IPS-18c (cell line): ENCODE results near the gene HMG20B.

Experiments used
- H3K4me3 ChIP-seq: 2 replicates; pipeline ENCODE4 v1.7.0; 2013; ENCODE audit warnings: low read depth, mild to moderate bottlenecking, low read length, moderate library complexity; ENCODE audit not compliant: insufficient read depth
- H3K9me3 ChIP-seq: one replicate; pipeline ENCODE4 v1.6.1; 2013; ENCODE audit warnings: mild to moderate bottlenecking, low read length, moderate library complexity; ENCODE audit not compliant: control insufficient read depth, insufficient read depth

HMG20B gene

GRCh38 chr19:3535563-3535965, 37.2 kb upstream of the HMG20B start:
- no peaks in the 10 kb centered on the region for H3K9me3 ChIP-seq
- H3K4me3 ChIP-seq: no peak overlapping the region

GRCh38 chr19:3535981-3536380, 36.8 kb upstream of the HMG20B start:
- no peaks in the 10 kb centered on the region for H3K9me3 ChIP-seq
- no peak overlapping the region for H3K4me3 ChIP-seq

DNA sequence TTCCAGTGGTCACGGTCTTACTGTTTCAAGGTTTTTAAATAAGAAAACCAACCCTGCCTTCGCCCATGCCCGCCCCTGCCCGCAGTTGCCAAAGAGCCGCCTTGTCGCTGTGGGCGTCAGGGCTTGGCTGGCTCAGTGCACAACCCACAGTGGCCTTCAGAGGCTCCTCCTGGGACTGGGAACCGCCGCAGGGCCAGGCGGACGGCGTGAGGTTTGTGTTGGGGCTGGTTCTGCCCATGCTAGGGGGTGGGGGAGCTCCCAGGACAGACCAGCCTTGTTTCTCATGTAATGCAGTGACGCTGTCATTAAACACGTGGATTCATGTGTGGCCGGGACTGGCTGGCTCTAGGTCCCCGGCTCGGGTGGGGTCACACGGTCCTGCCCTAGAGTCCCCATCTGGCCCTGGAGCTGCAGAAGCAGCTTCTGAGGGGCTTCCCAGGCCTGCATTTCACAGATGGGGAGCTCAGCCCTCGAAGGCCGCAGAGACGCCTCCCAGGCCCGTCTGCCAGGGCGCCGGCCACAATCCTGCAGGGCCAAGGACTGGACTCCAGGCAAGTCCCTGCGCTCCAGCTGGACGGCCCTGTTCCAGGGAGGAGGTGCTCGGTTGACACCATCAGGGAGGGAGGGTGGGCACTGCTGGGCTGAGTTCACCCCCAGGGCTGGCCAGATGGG, 36.2 kb upstream of the HMG20B start:
- no peak overlapping the region for H3K4me3 ChIP-seq

GRCh38 chr19:3537101-3537437, 35.7 kb upstream of the HMG20B start:
- Histone ChIP-seq H3K4me3 (no peak overlapping the region), H3K9me3 (no peaks in the 10 kb centered on the region)

More for the DNA sequence above, 36.2 kb upstream of the HMG20B start:
- H3K9me3 ChIP-seq: no peaks in the 10 kb centered on the region

GRCh38 chr19:3537438-3538240, 35.1 kb upstream of the HMG20B start:
- Histone ChIP-seq H3K9me3 (no peaks in the 10 kb centered on the region), H3K4me3 (no peak overlapping the region)

GRCh38 chr19:3538258-3538929, 34.4 kb upstream of the HMG20B start:
- Histone ChIP-seq H3K4me3 (no peak overlapping the region; the same call in 1 of the 2 replicates), H3K9me3 (no peaks in the 10 kb centered on the region)

DNA sequence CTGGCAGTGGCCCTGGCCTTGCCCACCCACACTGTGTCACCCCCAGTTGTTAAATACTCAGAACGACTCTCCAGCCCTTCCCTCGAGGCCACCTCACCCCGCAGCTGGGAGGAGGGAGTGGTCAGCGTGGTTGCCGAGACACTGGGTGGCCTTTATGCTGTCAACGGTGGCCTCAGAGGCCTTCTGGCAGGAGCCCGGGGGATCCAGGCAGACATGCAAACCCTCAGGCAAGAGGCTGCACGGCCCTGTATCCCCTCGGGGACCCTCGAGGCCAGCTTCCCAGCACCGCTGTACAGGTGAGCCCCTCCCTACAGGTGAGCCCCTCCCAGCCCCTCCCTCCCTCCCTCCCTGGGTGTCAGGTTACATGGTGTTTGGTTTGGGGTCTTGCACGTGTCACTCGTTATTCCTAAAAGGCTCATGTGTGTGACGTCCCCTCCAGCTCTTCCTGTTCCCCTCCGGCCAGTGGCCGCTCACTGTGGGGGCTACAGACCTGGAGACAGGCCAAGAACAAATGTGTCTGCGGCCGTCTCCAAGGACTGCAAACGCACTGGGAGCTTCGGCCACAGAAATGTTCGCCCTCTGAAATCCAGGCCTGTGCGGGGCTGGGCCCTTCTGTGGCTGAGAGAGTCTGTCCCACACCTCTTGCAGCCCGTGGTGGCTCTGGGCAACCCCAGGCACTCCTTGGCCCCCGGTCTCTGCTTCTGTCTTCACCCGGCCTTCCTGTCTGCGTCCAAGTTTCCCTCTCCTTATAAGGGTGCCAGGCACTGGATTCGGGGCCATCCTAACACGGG, 33.6 kb upstream of the HMG20B start, which contains the start of gene TEKTIP1:
TSS of gene TEKTIP1 (plus strand) at position 210 of the 791 bp plus-strand sequence. CDS start at position 214, 4 bp downstream.
- Histone ChIP-seq H3K4me3 (no peak within 1 kb of the TSS; the same call in 1 of the 2 replicates), H3K9me3 (no peaks in the 10 kb centered on the region)

GRCh38 chr19:3539756-3540118, 33.0 kb upstream of the HMG20B start:
- no peak overlapping the region for H3K4me3 ChIP-seq
- H3K9me3 ChIP-seq: no peaks in the 10 kb centered on the region

- Histone ChIP-seq H3K4me3 (no peak overlapping the region), H3K9me3 (no peaks in the 10 kb centered on the region)
Measured at GRCh38 chr19:3543150-3544057, 29.3 kb upstream of the HMG20B start.

GRCh38 chr19:3544058-3544376, 28.7 kb upstream of the HMG20B start:
- Histone ChIP-seq H3K4me3 (no peak overlapping the region), H3K9me3 (no peaks in the 10 kb centered on the region)

DNA sequence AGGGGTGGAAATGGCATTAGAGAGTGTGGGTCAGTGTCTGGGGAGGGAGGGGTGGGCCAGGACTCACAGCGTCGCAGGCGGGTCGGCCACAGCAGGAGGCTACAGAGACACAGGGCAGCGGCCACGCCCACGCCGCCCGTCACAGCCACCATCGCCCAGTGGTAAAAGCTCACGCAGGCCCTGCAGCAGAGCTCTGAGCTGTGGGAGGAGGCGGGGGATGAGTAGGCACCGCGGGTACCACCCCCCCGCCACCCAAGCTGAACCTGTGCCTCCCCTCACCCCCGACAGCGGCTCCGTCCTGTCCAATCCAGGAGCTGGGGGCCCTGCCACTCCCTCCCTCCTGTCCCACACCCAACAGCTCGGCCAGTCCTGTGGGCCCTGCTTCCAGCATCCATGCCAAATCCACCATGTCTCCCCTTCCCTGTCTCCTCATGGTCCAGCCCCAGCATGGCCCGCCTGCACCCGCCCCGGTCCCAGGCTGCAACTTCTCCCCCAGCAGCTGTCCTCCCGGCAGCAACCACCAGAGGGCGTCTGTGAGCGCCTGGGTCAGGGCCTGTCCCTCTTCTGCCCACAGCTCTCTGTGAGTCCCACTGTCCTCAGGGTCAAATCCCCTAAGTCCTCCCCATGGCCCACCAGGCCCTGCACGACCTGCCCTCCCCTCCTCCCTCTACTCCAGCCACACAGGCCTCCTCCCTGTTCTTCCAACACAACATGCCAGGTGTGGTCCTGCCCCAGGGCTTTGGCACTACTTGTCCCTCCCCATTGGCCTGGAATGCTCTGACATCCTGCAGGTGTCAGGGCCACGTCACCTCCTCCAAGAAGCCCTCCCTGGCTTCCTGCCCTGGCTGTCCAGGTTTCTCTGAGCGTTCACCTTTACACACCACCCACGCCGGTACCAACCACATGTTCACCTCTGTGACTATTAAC, 27.7 kb upstream of the HMG20B start:
- Histone ChIP-seq H3K9me3 (no peaks in the 10 kb centered on the region), H3K4me3 (no peak overlapping the region)

GRCh38 chr19:3545669-3546034, 27.1 kb upstream of the HMG20B start:
- H3K9me3 ChIP-seq: no peaks in the 10 kb centered on the region
- H3K4me3 ChIP-seq: no peak overlapping the region

DNA sequence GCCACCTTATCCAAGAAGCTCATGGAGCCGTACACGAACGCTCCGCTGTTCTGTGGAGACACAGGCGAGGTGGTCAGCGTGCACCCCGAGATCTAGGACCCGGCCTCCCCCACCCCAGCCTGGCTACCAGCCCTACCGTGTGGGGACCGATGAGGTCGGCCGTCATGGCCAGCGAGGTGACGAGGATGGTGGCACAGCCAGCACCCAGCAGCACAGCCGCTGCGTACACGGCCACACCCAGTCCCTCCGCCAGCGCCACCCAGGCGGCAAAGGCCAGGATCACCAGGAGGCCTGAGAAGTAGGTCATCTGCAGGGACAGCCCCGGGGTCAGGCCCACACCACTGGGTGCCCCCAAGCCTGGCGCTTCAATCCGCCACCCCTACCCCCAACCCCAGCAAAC, 26.6 kb upstream of the HMG20B start:
- Histone ChIP-seq H3K4me3 (no peak overlapping the region), H3K9me3 (no peaks in the 10 kb centered on the region)

GRCh38 chr19:3547301-3547731, 25.4 kb upstream of the HMG20B start:
- no peaks in the 10 kb centered on the region for H3K9me3 ChIP-seq
- H3K4me3 ChIP-seq: no peak overlapping the region

- H3K9me3 ChIP-seq: no peaks in the 10 kb centered on the region
- H3K4me3 ChIP-seq: no peak overlapping the region
Measured at GRCh38 chr19:3547767-3548282, 24.9 kb upstream of the HMG20B start.
